Endothelial cell of umbilical vein (primary cell): ENCODE measurements around the gene FGF23.

ENCODE experiments used
- EZH2 ChIP-seq: IDR thresholded peaks from 2 replicates; pipeline ENCODE4 v1.6.1; 2012; ENCODE audit warnings: borderline replicate concordance, low read depth, mild to moderate bottlenecking, moderate library complexity, low read length, inconsistent platforms; ENCODE audit not compliant: severe bottlenecking
- POLR2A ChIP-seq: IDR thresholded peaks from 2 replicates; pipeline ENCODE4 v1.6.1; 2012; ENCODE audit warnings: low read depth, mild to moderate bottlenecking, control low read depth, low read length
- TF ChIP-seq, protein P1 (sequence below), 2 donors: IDR thresholded peaks; 1 replicate in 1 of 2; 2 replicates in 1 of 2; pipeline ENCODE4 v1.5.1; 2011; ENCODE audit warnings: low read length in 2 of 2, mild to moderate bottlenecking in 2 of 2, moderate library complexity in 2 of 2, control low read depth in 1 of 2, inconsistent platforms in 1 of 2, low read depth in 1 of 2; ENCODE audit not compliant: insufficient read depth in 1 of 2; ENCODE audit errors: extremely low read depth in 1 of 2
- TF ChIP-seq, protein P2 (sequence below): IDR thresholded peaks from 2 replicates; pipeline ENCODE4 v1.6.1; 2011; ENCODE audit not compliant: insufficient read depth, insufficient read length

DNA sequence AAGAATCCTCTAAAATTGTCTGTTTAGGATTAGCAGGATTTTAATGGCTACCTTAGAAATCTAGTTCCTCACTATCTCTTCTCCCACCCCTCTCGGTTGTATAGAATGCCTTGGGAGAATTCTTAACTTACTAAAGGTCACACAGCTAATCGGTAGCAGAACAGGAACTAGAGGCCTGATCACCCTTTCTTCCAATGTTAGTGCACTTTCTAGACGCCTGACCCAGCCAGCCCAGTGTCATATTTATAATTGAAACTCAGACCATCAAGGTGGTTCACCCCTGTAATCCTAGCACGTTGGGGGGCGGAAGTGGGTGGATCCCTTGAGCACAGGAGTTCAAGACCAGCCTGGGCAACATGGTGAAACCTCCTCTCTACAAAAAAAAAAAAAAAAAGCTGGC is 56.8 kb downstream of the FGF23 start:
- TF ChIP-seq, protein P1, sequence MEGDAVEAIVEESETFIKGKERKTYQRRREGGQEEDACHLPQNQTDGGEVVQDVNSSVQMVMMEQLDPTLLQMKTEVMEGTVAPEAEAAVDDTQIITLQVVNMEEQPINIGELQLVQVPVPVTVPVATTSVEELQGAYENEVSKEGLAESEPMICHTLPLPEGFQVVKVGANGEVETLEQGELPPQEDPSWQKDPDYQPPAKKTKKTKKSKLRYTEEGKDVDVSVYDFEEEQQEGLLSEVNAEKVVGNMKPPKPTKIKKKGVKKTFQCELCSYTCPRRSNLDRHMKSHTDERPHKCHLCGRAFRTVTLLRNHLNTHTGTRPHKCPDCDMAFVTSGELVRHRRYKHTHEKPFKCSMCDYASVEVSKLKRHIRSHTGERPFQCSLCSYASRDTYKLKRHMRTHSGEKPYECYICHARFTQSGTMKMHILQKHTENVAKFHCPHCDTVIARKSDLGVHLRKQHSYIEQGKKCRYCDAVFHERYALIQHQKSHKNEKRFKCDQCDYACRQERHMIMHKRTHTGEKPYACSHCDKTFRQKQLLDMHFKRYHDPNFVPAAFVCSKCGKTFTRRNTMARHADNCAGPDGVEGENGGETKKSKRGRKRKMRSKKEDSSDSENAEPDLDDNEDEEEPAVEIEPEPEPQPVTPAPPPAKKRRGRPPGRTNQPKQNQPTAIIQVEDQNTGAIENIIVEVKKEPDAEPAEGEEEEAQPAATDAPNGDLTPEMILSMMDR (IDR thresholded peaks at IDR 0.05; ENCODE audit: extremely low read depth in 1 of 2, insufficient read depth in 1 of 2, low read depth in 1 of 2, low read length in 2 of 2): no peak
- no peak for TF ChIP-seq POLR2A
- TF ChIP-seq, protein P2, sequence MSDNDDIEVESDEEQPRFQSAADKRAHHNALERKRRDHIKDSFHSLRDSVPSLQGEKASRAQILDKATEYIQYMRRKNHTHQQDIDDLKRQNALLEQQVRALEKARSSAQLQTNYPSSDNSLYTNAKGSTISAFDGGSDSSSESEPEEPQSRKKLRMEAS: no peak
- no peak for TF ChIP-seq EZH2
